HepG2 (cell line): ENCODE measurements around the gene RNF149. TPM values are rescaled to one million over a fixed set of nuclear protein-coding genes. Genes with fewer than 3 reads are reported as not detected.
A peak's percentile ranks its signal among the peaks of the same experiment; 100 is the strongest.

Experiments used
- CEBPB ChIP-seq: IDR thresholded peaks from 2 replicates; pipeline ENCODE4 v1.6.1; 2011; ENCODE audit warnings: low read depth, low read length, improper control_type of control experiment, borderline replicate concordance
- CREB1 ChIP-seq, 2 experiments: fragments of 450-650 bp in 1 of 2; IDR thresholded peaks; 2 replicates each; pipeline ENCODE4 v1.6.1; 2016 to 2017; ENCODE audit warnings: control low read depth in 1 of 2, mild to moderate bottlenecking in 1 of 2, missing compliant biosample characterization in 1 of 2, missing genetic modification characterization in 1 of 2
- DBP ChIP-seq: sonication (generic); formaldehyde crosslinking; IDR thresholded peaks from 2 replicates; pipeline ENCODE4 v1.4.0; 2020; ENCODE audit warnings: missing genetic modification reagents; ENCODE audit errors: not compliant biosample characterization
- DNMT1 ChIP-seq: sonication (generic); formaldehyde crosslinking; IDR thresholded peaks from 2 replicates; pipeline ENCODE4 v1.5.1; 2020; ENCODE audit warnings: mild to moderate bottlenecking, missing genetic modification reagents
- EHMT2 ChIP-seq: fragments of 200-600 bp; sonication (generic); IDR thresholded peaks from 2 replicates; pipeline ENCODE4 v1.7.0; 2017; ENCODE audit warnings: antibody characterized with exemption, low read depth, low read length, borderline replicate concordance
- GATA4 ChIP-seq: sonication (generic); IDR thresholded peaks from 2 replicates; pipeline ENCODE4 v1.6.1; 2016; ENCODE audit warnings: antibody characterized with exemption, low read depth, borderline replicate concordance
- HHEX ChIP-seq: IDR thresholded peaks from 2 replicates; pipeline ENCODE4 v1.6.1; 2016; ENCODE audit warnings: control low read depth
- HNRNPK ChIP-seq: fragments of 200-400 bp; formaldehyde crosslinking; IDR thresholded peaks from 2 replicates; pipeline ENCODE4 v1.6.1; 2018; ENCODE audit warnings: low read length, low read depth, moderate library complexity, mild to moderate bottlenecking; ENCODE audit not compliant: poor library complexity, severe bottlenecking
- KMT2B ChIP-seq: IDR thresholded peaks from 2 replicates; pipeline ENCODE4 v1.6.1; 2016; ENCODE audit warnings: missing genetic modification reagents, missing compliant biosample characterization
- MAFK ChIP-seq, 2 experiments: IDR thresholded peaks in 1 of 2; conservative IDR thresholded peaks in 1 of 2; 2 replicates each; pipeline ENCODE4 v1.6.1; 2011; ENCODE audit warnings: improper control_type of control experiment in 2 of 2, low read length in 2 of 2
- MTA3 ChIP-seq: sonication (generic); formaldehyde crosslinking; IDR thresholded peaks from 2 replicates; pipeline ENCODE4 v1.4.0; 2020; ENCODE audit warnings: missing genetic modification reagents
- NR2F2 ChIP-seq: IDR thresholded peaks from 2 replicates; pipeline ENCODE4 v1.6.1; 2012; ENCODE audit warnings: low read depth, inconsistent platforms, borderline replicate concordance
- PAX8 ChIP-seq: sonication (generic); formaldehyde crosslinking; IDR thresholded peaks from 2 replicates; pipeline ENCODE4 v1.8.0; 2022; ENCODE audit warnings: mild to moderate bottlenecking, missing genetic modification reagents, borderline replicate concordance
- POLR2G ChIP-seq: fragments of 200-400 bp; formaldehyde crosslinking; IDR thresholded peaks from 2 replicates; pipeline ENCODE4 v1.6.1; 2018; ENCODE audit warnings: mild to moderate bottlenecking, low read depth, low read length, moderate library complexity
- RARG ChIP-seq: sonication (generic); formaldehyde crosslinking; IDR thresholded peaks from 2 replicates; pipeline ENCODE4 v1.4.0; 2020; ENCODE audit warnings: low read depth, mild to moderate bottlenecking, missing genetic modification reagents
- RCOR2 ChIP-seq: IDR thresholded peaks from 2 replicates; pipeline ENCODE4 v1.6.1; 2016; ENCODE audit warnings: missing biosample characterization, missing genetic modification reagents
- SIN3A ChIP-seq: IDR thresholded peaks from 2 replicates; pipeline ENCODE4 v1.6.1; 2011; ENCODE audit warnings: low read depth, mild to moderate bottlenecking, control low read depth, low read length, borderline replicate concordance
- SMAD3 ChIP-seq: sonication (generic); formaldehyde crosslinking; IDR thresholded peaks from 2 replicates; pipeline ENCODE4 v1.4.0; 2020; ENCODE audit warnings: missing genetic modification reagents
- ZBTB4 ChIP-seq: sonication (generic); formaldehyde crosslinking; IDR thresholded peaks from 2 replicates; pipeline ENCODE4 v1.4.0; 2020; ENCODE audit warnings: missing genetic modification reagents, mild to moderate bottlenecking, borderline replicate concordance
- ZMYM2 ChIP-seq: sonication (generic); formaldehyde crosslinking; IDR thresholded peaks from 2 replicates; pipeline ENCODE4 v1.8.0; 2022; ENCODE audit warnings: mild to moderate bottlenecking, missing genetic modification reagents
- ZNF136 ChIP-seq: sonication (generic); formaldehyde crosslinking; IDR thresholded peaks from 2 replicates; pipeline ENCODE4 v1.8.1; 2022; ENCODE audit warnings: low read depth, mild to moderate bottlenecking, moderate library complexity, missing genetic modification reagents
- ZNF333 ChIP-seq: sonication (generic); formaldehyde crosslinking; IDR thresholded peaks from 2 replicates; pipeline ENCODE4 v1.4.0; 2020; ENCODE audit warnings: mild to moderate bottlenecking, missing genetic modification reagents, borderline replicate concordance
- ZNF33A ChIP-seq: sonication (generic); formaldehyde crosslinking; IDR thresholded peaks from 2 replicates; pipeline ENCODE4 v1.5.1; 2020; ENCODE audit warnings: missing genetic modification reagents, mild to moderate bottlenecking, moderate library complexity, borderline replicate concordance
- ZNF44 ChIP-seq: sonication (generic); formaldehyde crosslinking; IDR thresholded peaks from 2 replicates; pipeline ENCODE4 v1.5.1; 2020; ENCODE audit warnings: mild to moderate bottlenecking, missing genetic modification reagents
- ZNF546 ChIP-seq: sonication (generic); formaldehyde crosslinking; conservative IDR thresholded peaks from 2 replicates; pipeline ENCODE4 v1.8.1; 2023; ENCODE audit warnings: mild to moderate bottlenecking, missing genetic modification reagents
- ZNF614 ChIP-seq: IDR thresholded peaks from 2 replicates; pipeline ENCODE4 v1.6.1; 2018; ENCODE audit warnings: missing biosample characterization, missing genetic modification reagents, inconsistent platforms, borderline replicate concordance
- polyA plus RNA-seq, 8 experiments: library from polyadenylated mRNA; depleted of rRNA in 3 of 8; stranded (reverse) in 7 of 8; unstranded in 1 of 8; fragments of >200 nt; fragmentation: Illumina TruSeq in 4 of 8; extraction: Trizol in 4 of 8; gene quantifications; 2 replicates each; pipeline versions ENCODE4 v1.2.1 to v1.2.3, GENCODE V29; 2011 to 2016; ENCODE audit warnings: low read depth in 4 of 8, missing spikeins in 1 of 8, mixed read lengths in 1 of 8; ENCODE audit not compliant: insufficient read depth in 1 of 8
- total RNA-seq, 5 experiments: library from RNA; depleted of rRNA; stranded (reverse); fragments of >200 nt; fragmentation: Illumina TruSeq; extraction: Trizol; gene quantifications; 2 replicates each; pipeline ENCODE4 v1.2.3, GENCODE V29; 2016; ENCODE audit warnings: low read depth in 1 of 5

Gene RNF149
- total and polyA plus RNA-seq, 2 of the 13 experiments (the other 11 are each of a cell fraction or from before 2014, with no cell fraction given): 87.6 to 109 TPM

- no peak for TF ChIP-seq ZNF546
- TF ChIP-seq MAFK (conservative IDR thresholded peaks at IDR 0.05 in 1 of 2, IDR thresholded peaks at IDR 0.05 in 1 of 2; ENCODE audit: low read length in 2 of 2): no peak
- TF ChIP-seq RCOR2 (CRISPR knock-in tag): peak; percentile 46; the same call in 1 of the 2 replicates
- no peak for TF ChIP-seq HHEX (CRISPR knock-in tag)
- TF ChIP-seq NR2F2: no peak
- no peak for TF ChIP-seq DBP (CRISPR knock-in tag)
- no peak for TF ChIP-seq RARG
- no peak for TF ChIP-seq EHMT2
- peak; percentile 43; the same call in 1 of the 2 replicates for TF ChIP-seq KMT2B (CRISPR knock-in tag)
- TF ChIP-seq HNRNPK: no peak
- no peak for TF ChIP-seq GATA4
- 0 out of 2 replicates have a peak, but pooled peaks have one; percentile 54 for TF ChIP-seq DNMT1
- TF ChIP-seq ZNF614 (CRISPR knock-in tag): peak; percentile 88
- TF ChIP-seq ZBTB4: no peak; the same call in 1 of the 2 replicates
- TF ChIP-seq ZMYM2 (CRISPR knock-in tag): no peak
- no peak for TF ChIP-seq SIN3A
- TF ChIP-seq ZNF44: no peak
- TF ChIP-seq CREB1 (IDR thresholded peaks at IDR 0.05): no peak
- no peak for TF ChIP-seq CREB1 (CRISPR knock-in tag; IDR thresholded peaks at IDR 0.05)
- peak; percentile 47; the same call in 1 of the 2 replicates for TF ChIP-seq ZNF136
- no peak for TF ChIP-seq PAX8 (CRISPR knock-in tag)
- no peak for TF ChIP-seq MTA3 (CRISPR knock-in tag)
- no peak for TF ChIP-seq ZNF33A (CRISPR knock-in tag)
- TF ChIP-seq SMAD3 (CRISPR knock-in tag): peak; percentile 45; the same call in 1 of the 2 replicates
- peak; percentile 79 for TF ChIP-seq POLR2G
- no peak for TF ChIP-seq CEBPB
- no peak for TF ChIP-seq ZNF333 (CRISPR knock-in tag)
Observed at GRCh38 chr2:101330253-101330933, 21.9 kb upstream of the RNF149 start (continued).
